Retina (tissue), 1 donor: ENCODE data around the gene PRM3.

Experiments used
- DNase-seq: peaks from one replicate; pipeline ENCODE4 v3.0.0-alpha.2; 2016

Gene PRM3

GRCh38 chr16:11258553-11259492 is 14.6 kb downstream of the PRM3 start:
- DNase-seq = no peak

- peak; percentile 86 for DNase-seq
These were observed 16.1 kb downstream of the PRM3 start for GRCh38 chr16:11257131-11257938.

GRCh38 chr16:11256661-11257130 is 16.7 kb downstream of the PRM3 start:
- peak; percentile 62 for DNase-seq

GRCh38 chr16:11255737-11256660 is 17.4 kb downstream of the PRM3 start, which contains the start of gene SOCS1:
SOCS1 (minus strand) TSS chr16:11256204; CDS start chr16:11255478, 726 bp downstream.
- DNase-seq = peak; percentile 90

- DNase-seq = peak; percentile 78
These were observed 18.3 kb downstream of the PRM3 start for GRCh38 chr16:11254913-11255736.

- no peak for DNase-seq
These were observed 19.2 kb downstream of the PRM3 start for GRCh38 chr16:11253995-11254912.

- DNase-seq = no peak
These were observed 20.1 kb downstream of the PRM3 start for GRCh38 chr16:11253009-11253994.

- no peak for DNase-seq
These were observed 20.9 kb downstream of the PRM3 start for GRCh38 chr16:11252482-11252931.

- DNase-seq = no peak
These were observed 21.6 kb downstream of the PRM3 start for GRCh38 chr16:11251525-11252481.

- no peak for DNase-seq
These were observed 22.5 kb downstream of the PRM3 start for GRCh38 chr16:11250786-11251524.

GRCh38 chr16:11250091-11250785 is 23.2 kb downstream of the PRM3 start:
- no peak for DNase-seq

GRCh38 chr16:11249233-11250061 is 24.0 kb downstream of the PRM3 start:
- no peak for DNase-seq

- no peak for DNase-seq
These were observed 25.3 kb downstream of the PRM3 start for GRCh38 chr16:11248133-11248532.

GRCh38 chr16:11245988-11246387 is 27.4 kb downstream of the PRM3 start:
- no peak for DNase-seq

GRCh38 chr16:11245222-11245737 is 28.1 kb downstream of the PRM3 start:
- no peak for DNase-seq
